ENCODE results near the gene WDTC1.

DNA sequence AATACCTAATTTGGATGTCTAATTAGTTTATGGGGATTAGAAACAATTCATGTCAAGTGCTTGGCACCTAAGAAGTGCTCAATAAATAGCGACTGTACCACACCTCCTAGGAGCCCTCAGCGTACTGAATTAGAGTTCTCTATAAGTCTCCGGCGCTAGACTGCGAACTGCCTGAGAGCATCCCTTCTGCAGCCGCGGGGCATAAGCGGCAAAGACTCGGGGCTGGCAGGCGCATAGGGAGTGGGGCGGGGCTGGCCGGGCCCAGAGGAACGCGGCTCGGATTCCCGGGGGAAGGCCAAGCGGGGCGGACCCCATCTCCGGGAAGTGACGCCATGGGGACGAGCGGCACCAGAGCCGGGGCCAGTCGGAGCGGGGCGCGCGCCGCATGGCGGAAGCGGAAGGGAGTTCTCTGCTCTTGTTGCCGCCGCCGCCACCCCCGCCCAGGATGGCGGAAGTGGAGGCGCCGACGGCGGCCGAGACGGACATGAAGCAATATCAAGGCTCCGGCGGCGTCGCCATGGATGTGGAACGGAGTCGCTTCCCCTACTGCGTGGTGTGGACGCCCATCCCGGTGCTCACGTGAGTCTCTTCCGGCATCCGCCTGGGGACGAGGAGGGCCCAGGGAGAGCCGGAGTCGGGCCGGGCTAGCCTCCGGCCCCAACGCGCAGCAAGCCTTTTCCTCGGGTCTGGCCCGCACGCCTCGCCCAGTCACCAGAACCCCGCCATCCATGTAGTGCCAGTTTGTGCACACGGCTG is 87.6 kb downstream of the WDTC1 start, which contains the start of gene TMEM222:
- TF ChIP-seq, protein P1, sequence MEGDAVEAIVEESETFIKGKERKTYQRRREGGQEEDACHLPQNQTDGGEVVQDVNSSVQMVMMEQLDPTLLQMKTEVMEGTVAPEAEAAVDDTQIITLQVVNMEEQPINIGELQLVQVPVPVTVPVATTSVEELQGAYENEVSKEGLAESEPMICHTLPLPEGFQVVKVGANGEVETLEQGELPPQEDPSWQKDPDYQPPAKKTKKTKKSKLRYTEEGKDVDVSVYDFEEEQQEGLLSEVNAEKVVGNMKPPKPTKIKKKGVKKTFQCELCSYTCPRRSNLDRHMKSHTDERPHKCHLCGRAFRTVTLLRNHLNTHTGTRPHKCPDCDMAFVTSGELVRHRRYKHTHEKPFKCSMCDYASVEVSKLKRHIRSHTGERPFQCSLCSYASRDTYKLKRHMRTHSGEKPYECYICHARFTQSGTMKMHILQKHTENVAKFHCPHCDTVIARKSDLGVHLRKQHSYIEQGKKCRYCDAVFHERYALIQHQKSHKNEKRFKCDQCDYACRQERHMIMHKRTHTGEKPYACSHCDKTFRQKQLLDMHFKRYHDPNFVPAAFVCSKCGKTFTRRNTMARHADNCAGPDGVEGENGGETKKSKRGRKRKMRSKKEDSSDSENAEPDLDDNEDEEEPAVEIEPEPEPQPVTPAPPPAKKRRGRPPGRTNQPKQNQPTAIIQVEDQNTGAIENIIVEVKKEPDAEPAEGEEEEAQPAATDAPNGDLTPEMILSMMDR (conservative IDR thresholded peaks at IDR 0.05; ENCODE audit: low read depth, low read length), result no peak
- no peak for TF ChIP-seq EZH2 (IDR thresholded peaks at IDR 0.05; ENCODE audit: borderline replicate concordance, low read depth, low read length, poor library complexity, severe bottlenecking)

Measured in A673 (cell line).